Stimulated activated naive CD8-positive, alpha-beta T cell treated with anti-CD3 and anti-CD28 coated beads, Interleukin-15, amount 100 ng/mL, for 72 hours (primary cell): ENCODE results near the gene CREB1.
A peak's percentile ranks its signal among the peaks of the same experiment; 100 is the strongest.
"Not testable (repeated sequence)": the region's sequence is repeated elsewhere in the genome, so short reads cannot be mapped to it uniquely, and the experiment has no call there.

Experiments used
- ATAC-seq: fragments of 150-1000 bp; cut with Tn5 transposase; 2 replicates; pipeline ENCODE4 v1.10.0; 2021; ENCODE audit warnings: mild to moderate bottlenecking, moderate library complexity
- DNase-seq, 2 donors: peaks; one replicate each; pipeline ENCODE4 v3.0.0; 2021 to 2022
- H3K27ac Mint-ChIP-seq, 2 donors: one replicate each; pipeline ENCODE4 v1.8.0; 2022; ENCODE audit warnings: mild to moderate bottlenecking in 2 of 2, mixed read lengths in 2 of 2, moderate library complexity in 2 of 2
- H3K27me3 Mint-ChIP-seq: one replicate; pipeline ENCODE4 v1.8.0; 2022; ENCODE audit warnings: mixed read lengths
- H3K4me1 Mint-ChIP-seq: one replicate; pipeline ENCODE4 v1.8.0; 2022; ENCODE audit warnings: mild to moderate bottlenecking, mixed read lengths
- H3K4me3 Mint-ChIP-seq, 2 donors: one replicate each; pipeline ENCODE4 v1.8.0; 2022; ENCODE audit warnings: mild to moderate bottlenecking in 2 of 2, mixed read lengths in 2 of 2, moderate library complexity in 1 of 2
- H3K9me3 Mint-ChIP-seq, 2 donors: one replicate each; pipeline ENCODE4 v1.8.0; 2022; ENCODE audit warnings: mixed read lengths in 2 of 2

Gene CREB1

DNA sequence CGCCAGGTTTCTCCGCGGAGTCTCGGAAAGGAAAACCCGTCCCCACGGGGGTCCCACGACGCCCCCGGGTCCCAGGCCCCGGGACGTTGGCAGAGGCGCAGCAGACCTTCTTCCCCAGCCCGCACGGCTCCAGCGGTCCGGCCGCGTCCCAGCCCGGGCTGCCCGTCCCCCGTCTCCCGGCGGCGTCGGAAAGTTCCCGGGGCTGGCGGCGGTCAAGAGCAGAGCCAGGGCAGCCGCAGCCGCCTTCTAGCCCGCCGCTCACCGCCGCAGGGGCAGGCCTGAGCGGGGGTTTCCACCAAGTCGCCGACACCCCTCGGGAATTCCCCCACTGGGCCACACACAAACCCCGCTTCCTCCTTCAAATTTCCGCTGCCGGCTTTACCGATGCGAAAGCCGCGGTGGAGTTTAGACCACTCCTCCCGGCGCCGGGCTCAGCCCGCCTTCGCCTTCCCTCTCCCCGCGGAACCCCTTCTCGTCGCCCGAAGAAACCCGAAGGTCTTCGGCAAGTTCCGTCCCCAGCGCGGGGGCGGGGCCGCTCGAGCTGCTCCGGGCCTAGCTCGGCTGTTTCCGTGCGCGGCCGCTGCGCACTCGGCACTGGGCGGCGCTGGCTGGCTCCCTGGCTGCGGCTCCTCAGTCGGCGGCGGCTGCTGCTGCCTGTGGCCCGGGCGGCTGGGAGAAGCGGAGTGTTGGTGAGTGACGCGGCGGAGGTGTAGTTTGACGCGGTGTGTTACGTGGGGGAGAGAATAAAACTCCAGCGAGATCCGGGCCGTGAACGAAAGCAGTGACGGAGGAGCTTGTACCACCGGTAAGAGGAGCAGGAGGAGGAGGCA lies at the start of gene CREB1:
CREB1 (plus strand) TSS at position 633 of the 830 bp plus-strand sequence. CDS start 25,674 bp downstream, outside the sequence.
- H3K4me1 Mint-ChIP-seq = peaks cover 57% of the 10 kb centered on the region
- H3K4me3 Mint-ChIP-seq = peak within 1 kb of the TSS; percentile 93 to 99
- H3K9me3 Mint-ChIP-seq = no peaks in the 10 kb centered on the region
- ATAC-seq (peak; percentile 85), DNase-seq (peak; percentile 100)
- no peaks in the 10 kb centered on the region for H3K27me3 Mint-ChIP-seq
- peak within 1 kb of the TSS; percentile 100 for H3K27ac Mint-ChIP-seq

DNA sequence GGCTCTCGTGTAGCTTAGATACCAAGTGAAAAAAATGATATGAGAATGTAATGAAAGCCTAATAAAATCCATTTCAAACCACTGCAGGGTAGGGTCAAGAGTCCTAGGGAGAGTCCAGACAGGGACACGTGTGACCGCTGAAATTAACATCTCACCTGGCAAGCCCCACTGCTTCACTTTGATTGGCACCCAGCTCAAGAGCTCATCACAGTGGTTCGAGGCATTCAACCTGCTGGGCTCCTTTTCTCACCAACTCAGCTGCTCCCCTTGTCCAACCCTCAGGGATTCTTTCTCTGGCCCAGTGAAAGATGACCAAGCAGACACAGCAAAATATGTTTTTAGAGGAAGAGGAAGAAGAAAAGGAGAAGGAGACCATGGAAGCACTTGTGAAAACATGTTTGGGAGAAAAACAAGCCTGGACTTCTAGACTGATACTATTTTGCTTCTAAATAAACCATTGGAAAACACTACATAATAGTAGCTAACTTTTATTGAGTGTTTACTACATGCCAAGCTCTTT lies 49.2 kb upstream of the CREB1 start:
- DNase-seq (no peak), ATAC-seq (no peak)
- Mint-ChIP-seq H3K27me3 (no peaks in the 10 kb centered on the region), H3K9me3 (no peaks in the 10 kb centered on the region), H3K4me3 (no peak overlapping the region), H3K27ac (no peak overlapping the region), H3K4me1 (peaks cover 43% of the 10 kb centered on the region)

DNA sequence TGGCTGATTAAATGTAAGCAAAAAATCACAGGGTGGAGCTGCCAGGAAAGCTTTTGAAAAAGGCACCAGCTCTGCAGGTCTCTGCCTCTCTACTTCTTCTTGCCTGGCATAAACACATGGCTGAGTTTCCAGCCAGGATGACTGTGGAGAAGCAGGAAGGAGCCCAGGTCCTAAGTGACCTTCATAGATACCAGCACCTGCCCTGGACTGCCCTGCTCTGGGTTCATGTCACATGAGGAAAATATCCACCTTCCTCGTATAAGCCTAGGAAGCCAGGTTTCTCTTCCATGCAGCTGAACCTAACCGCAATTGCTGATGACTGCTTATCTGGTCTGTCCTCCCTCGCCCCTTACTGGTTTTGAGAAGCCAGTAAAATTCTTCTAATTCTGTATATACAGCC lies 47.8 kb upstream of the CREB1 start:
- ATAC-seq (no peak), DNase-seq (no peak)
- Mint-ChIP-seq H3K27me3 (no peaks in the 10 kb centered on the region), H3K4me3 (peak overlapping the region in 1 of 2 donors; percentile 24), H3K4me1 (peaks cover 37% of the 10 kb centered on the region), H3K27ac (no peak overlapping the region), H3K9me3 (no peaks in the 10 kb centered on the region)

DNA sequence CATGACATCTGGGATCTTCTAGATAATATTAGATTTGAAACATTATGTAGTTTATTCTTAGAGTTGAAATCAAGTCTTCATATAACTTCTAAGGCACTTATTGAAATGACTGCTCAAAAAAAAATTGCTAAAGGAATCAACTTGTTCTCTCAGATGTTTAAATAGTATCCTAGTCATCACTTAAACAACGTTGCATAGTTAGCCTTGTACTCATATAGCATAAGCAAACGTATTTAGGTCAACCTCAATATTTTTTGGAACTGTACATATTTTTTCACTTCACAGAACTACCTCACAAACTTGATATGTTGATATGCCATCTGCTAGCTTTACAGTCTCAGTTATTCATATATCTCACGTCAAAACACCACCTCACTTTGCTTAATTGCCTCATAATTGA lies 47.1 kb upstream of the CREB1 start:
- ATAC-seq (no peak), DNase-seq (no peak)
- Mint-ChIP-seq H3K4me1 (peaks cover 37% of the 10 kb centered on the region), H3K27me3 (no peaks in the 10 kb centered on the region), H3K4me3 (no peak overlapping the region), H3K27ac (no peak overlapping the region), H3K9me3 (no peaks in the 10 kb centered on the region)

GRCh38 chr2:207483066-207483465 lies 46.7 kb upstream of the CREB1 start:
- DNase-seq = no peak
- Mint-ChIP-seq H3K4me3 (no peak overlapping the region), H3K27ac (peak overlapping the region in 1 of 2 donors; percentile 74), H3K27me3 (no peaks in the 10 kb centered on the region), H3K4me1 (peaks cover 34% of the 10 kb centered on the region), H3K9me3 (no peaks in the 10 kb centered on the region)
- no peak for ATAC-seq

GRCh38 chr2:207483477-207483876 lies 46.3 kb upstream of the CREB1 start:
- DNase-seq = no peak
- Mint-ChIP-seq H3K27ac (peak overlapping the region in 1 of 2 donors; percentile 74), H3K9me3 (no peaks in the 10 kb centered on the region), H3K4me1 (peaks cover 30% of the 10 kb centered on the region), H3K4me3 (no peak overlapping the region), H3K27me3 (no peaks in the 10 kb centered on the region)
- ATAC-seq = no peak

DNA sequence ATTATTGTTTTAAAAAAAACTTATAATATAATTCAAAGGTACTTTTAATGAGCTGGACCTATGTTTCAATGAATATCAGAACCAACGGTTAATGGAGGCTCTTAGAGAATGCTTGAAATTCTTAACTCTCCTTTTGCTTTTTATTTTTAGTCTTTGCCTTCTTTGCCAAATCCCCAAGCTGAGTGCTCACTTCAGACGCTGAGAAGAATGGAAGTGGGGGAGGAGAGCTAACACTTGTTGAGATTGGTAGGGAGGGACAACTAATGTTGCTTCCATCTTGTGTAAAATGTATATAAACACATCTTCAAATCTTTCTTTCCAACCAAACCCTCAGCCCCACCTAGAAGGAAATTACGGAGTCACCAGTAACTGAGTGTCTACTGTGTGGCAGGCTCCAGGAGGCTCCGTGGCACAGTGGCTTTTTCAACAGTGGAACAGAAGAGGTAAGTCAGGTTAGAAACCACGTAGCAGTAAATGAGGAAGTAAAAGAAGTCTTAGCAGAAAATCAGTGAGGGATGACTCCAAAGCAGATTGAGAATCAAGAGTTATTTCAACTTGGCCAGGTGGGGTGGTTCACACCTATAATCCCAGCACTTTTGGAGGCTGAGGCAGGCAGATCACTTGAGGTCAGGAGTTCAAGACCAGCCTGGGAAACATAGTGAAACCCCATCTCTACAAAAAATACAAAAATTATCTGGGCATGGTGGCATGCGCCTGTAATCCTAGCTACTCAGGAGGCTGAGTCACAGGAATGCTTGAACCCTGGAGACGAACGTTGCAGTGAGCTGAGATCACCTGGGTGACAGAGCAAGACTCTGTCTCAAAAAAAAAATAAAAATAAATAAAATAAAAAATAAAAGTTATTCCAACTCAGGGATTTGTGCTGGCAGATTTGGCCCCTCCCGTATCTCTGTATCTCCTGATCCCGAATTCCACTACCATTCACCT lies 45.0 kb upstream of the CREB1 start:
- no peak for DNase-seq
- H3K27ac Mint-ChIP-seq = no peak overlapping the region

DNA sequence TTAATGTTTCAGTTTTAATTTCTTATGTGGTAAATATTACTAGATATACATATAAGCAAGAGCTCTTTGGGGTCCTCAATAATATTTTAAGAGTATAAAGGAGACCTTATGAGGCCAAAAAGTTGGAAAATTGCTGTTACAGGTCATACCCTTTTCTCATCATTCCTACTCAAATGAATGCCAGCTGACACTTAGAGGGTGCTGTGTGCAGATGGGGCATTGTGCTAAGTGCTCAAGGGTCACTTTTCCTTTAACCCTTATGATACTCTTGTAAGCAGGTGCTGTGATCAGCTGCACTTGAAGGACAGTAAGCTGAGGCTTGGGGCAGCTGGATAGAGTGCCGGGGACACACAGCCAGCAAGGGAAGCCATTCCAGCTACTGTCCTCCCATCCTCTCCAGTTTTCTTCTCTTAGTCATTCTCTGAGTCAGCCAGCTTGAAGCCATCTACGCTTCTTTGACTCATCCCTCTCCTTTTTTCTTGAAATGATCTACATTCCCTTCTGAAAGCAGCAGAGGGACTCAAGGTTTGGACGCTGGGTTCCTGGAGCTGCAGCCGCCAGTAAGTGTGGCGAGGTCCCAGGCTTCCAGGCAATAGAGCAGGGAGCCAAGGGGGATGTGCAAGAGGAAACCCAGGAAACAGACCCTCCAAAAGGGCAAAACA lies 42.0 kb upstream of the CREB1 start:
- ATAC-seq (no peak), DNase-seq (no peak)
- Mint-ChIP-seq H3K27me3 (no peaks in the 10 kb centered on the region), H3K4me1 (peaks cover 16% of the 10 kb centered on the region), H3K4me3 (no peak overlapping the region), H3K9me3 (no peaks in the 10 kb centered on the region), H3K27ac (no peak overlapping the region)

More for the DNA sequence above, 45.0 kb upstream of the CREB1 start:
- Mint-ChIP-seq H3K4me1 (peaks cover 17% of the 10 kb centered on the region), H3K4me3 (no peak overlapping the region), H3K27me3 (no peaks in the 10 kb centered on the region), H3K9me3 (no peaks in the 10 kb centered on the region)
- ATAC-seq = no peak

GRCh38 chr2:207489251-207489650 lies 40.5 kb upstream of the CREB1 start:
- H3K27ac Mint-ChIP-seq = no peak overlapping the region
- H3K27me3 Mint-ChIP-seq = no peaks in the 10 kb centered on the region
- no peaks in the 10 kb centered on the region for H3K9me3 Mint-ChIP-seq
- H3K4me1 Mint-ChIP-seq = peaks cover 6% of the 10 kb centered on the region
- H3K4me3 Mint-ChIP-seq = no peak overlapping the region
- ATAC-seq = no peak
- DNase-seq = no peak

DNA sequence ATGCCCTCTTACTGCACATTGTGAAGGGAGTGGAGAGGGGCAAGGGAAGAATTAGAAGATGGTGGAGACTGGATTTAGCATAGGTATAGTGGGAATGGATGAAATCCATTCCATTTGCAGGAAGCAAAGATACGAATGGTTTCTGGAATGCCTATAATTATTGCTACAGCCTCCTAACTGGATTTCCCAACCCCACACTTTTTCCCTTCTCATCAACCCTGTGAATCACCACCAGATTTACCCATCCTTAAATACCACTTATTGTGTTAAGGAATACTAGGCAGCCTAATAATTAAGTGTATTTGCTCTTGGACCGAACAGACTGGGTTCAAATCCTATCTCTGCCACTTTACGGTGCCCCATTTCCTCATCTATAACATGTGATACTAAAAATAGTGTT lies 39.3 kb upstream of the CREB1 start:
- ATAC-seq = no peak
- DNase-seq = no peak

DNA sequence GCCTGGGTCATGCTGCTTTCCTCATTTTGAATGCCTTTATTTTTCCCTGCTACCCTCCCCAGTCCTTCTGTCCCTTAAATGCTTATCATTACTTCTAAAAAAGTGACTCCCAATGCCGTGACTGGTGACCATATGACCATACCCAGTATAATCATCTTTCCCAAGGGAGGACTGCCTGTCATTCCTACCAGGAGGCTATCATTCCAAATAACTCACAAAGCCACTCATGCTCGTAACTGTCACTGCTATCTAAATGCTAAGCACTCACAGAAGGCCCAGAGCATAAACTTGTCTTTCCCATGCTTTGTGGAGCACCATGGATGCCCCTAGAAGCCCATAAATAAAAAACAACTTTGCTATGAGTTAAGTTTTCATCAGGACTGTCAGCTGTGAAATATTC lies 38.7 kb upstream of the CREB1 start:
- no peaks in the 10 kb centered on the region for H3K27me3 Mint-ChIP-seq
- H3K4me1 Mint-ChIP-seq = no peaks in the 10 kb centered on the region
- DNase-seq (no peak), ATAC-seq (no peak)
- H3K9me3 Mint-ChIP-seq = no peaks in the 10 kb centered on the region
- no peak overlapping the region for H3K27ac Mint-ChIP-seq
- no peak overlapping the region for H3K4me3 Mint-ChIP-seq

More for the DNA sequence above, 39.3 kb upstream of the CREB1 start:
- H3K9me3 Mint-ChIP-seq = no peaks in the 10 kb centered on the region
- no peaks in the 10 kb centered on the region for H3K4me1 Mint-ChIP-seq
- no peak overlapping the region for H3K4me3 Mint-ChIP-seq
- no peak overlapping the region for H3K27ac Mint-ChIP-seq
- no peaks in the 10 kb centered on the region for H3K27me3 Mint-ChIP-seq

DNA sequence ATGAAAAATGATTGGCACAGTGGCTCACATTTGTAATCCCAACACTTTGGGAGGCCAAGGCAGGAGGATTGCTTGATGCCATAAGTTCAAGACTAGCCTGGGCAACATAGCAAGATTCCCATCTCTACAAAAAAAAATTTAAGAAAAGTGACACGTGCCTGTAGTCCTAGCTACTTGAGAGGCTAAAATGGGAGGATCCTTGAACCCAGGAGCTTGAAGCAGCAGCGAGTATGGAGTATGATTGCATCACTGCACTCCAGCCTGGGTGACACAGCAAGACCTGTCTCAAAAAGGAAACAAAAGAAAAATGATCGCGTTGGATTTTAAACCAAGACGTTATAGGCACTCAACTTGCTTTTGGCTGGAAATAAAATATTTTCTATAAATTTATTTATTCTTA lies 37.8 kb upstream of the CREB1 start:
- Mint-ChIP-seq H3K27ac (no peak overlapping the region), H3K27me3 (no peaks in the 10 kb centered on the region), H3K9me3 (no peaks in the 10 kb centered on the region), H3K4me3 (no peak overlapping the region), H3K4me1 (no peaks in the 10 kb centered on the region)
- DNase-seq (no peak), ATAC-seq (no peak)

- no peak overlapping the region for H3K27ac Mint-ChIP-seq
These were observed 37.3 kb upstream of the CREB1 start for GRCh38 chr2:207492461-207492860.

DNA sequence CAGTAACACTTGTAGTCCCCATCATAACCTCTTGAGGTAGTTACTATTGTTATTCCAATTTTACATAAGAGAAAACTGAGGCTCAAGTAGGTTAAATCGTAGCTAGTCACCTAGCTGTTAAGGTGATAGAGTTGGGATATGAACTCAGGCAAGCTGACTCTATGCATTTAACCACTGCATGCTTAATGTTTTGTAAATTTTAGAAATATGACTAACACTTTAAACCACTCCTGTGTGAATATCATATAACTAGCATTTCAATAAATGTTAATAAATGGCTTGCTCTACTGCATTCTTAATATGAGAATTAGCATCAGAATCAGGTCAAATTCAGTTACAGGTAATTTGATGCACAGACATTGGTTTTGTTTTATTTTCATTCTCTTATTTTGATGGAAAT lies 35.6 kb upstream of the CREB1 start:
- Mint-ChIP-seq H3K4me3 (no peak overlapping the region), H3K4me1 (peaks cover 4% of the 10 kb centered on the region), H3K27ac (no peak overlapping the region), H3K27me3 (no peaks in the 10 kb centered on the region), H3K9me3 (no peaks in the 10 kb centered on the region)
- DNase-seq = no peak
- no peak for ATAC-seq

More at GRCh38 chr2:207492461-207492860, 37.3 kb upstream of the CREB1 start:
- no peaks in the 10 kb centered on the region for H3K27me3 Mint-ChIP-seq
- H3K4me1 Mint-ChIP-seq = no peaks in the 10 kb centered on the region
- no peak overlapping the region for H3K4me3 Mint-ChIP-seq
- H3K9me3 Mint-ChIP-seq = no peaks in the 10 kb centered on the region
- ATAC-seq = no peak
- no peak for DNase-seq

DNA sequence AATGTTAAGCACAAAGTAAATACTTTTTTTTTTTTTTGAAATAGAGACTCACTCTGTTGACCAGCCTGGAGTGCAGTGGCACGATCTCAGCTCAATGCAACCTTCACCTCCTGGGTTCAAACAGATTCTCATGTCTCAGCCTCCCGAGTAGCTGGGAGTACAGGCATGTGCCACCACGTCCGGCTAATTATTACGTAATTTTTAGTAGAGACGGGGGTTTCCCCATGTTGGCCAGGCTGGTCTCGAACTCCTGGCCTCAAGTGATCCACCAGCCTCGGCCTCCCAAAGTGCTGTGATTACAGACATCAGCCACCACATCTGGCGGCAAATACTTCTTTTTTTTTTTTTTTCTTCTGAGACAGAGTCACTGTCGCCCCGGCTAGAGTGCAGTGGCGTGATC lies 32.8 kb upstream of the CREB1 start:
- not testable (repeated sequence) for H3K4me3 Mint-ChIP-seq, H3K9me3 Mint-ChIP-seq, H3K27ac Mint-ChIP-seq, DNase-seq, H3K27me3 Mint-ChIP-seq, ATAC-seq
- H3K4me1 Mint-ChIP-seq = peaks cover 26% of the 10 kb centered on the region
